KMS-11 (cell line): ENCODE measurements around the gene TRERF1.

Source experiments
- H2AFZ ChIP-seq: fragments of 200-600 bp; sonication (generic); 2 replicates; pipeline ENCODE4 v1.6.1; 2016; ENCODE audit warnings: antibody characterized with exemption, mixed run types, low read depth
- H3K27ac ChIP-seq: fragments of 200-600 bp; sonication (generic); 2 replicates; pipeline ENCODE4 v1.6.1; 2016; ENCODE audit warnings: mild to moderate bottlenecking, mixed run types
- H3K27me3 ChIP-seq: fragments of 200-600 bp; sonication (generic); 2 replicates; pipeline ENCODE4 v1.6.1; 2017; ENCODE audit warnings: mild to moderate bottlenecking, low read depth, mixed run types, moderate library complexity; ENCODE audit not compliant: insufficient read depth
- H3K36me3 ChIP-seq: fragments of 200-600 bp; sonication (generic); 2 replicates; pipeline ENCODE4 v1.6.1; 2017; ENCODE audit warnings: mild to moderate bottlenecking, mixed run types; ENCODE audit not compliant: insufficient read depth
- H3K4me1 ChIP-seq: fragments of 200-600 bp; sonication (generic); 2 replicates; pipeline ENCODE4 v1.6.1; 2016; ENCODE audit warnings: mild to moderate bottlenecking, low read depth, mixed run types; ENCODE audit not compliant: poor library complexity, severe bottlenecking
- H3K4me2 ChIP-seq: fragments of 200-600 bp; sonication (generic); 2 replicates; pipeline ENCODE4 v1.7.0; 2016; ENCODE audit warnings: mild to moderate bottlenecking, mixed run types
- H3K4me3 ChIP-seq: fragments of 200-600 bp; sonication (generic); IDR thresholded peaks from 2 replicates; pipeline ENCODE4 v1.6.1; 2017; ENCODE audit warnings: low read depth, low read length, mixed read lengths; ENCODE audit not compliant: insufficient read depth
- H3K79me2 ChIP-seq: fragments of 200-600 bp; sonication (generic); 2 replicates; pipeline ENCODE4 v1.6.1; 2016; ENCODE audit warnings: low read depth, mixed run types; ENCODE audit not compliant: insufficient read depth
- H3K9ac ChIP-seq: fragments of 200-600 bp; sonication (generic); 2 replicates; pipeline ENCODE4 v1.6.1; 2016; ENCODE audit warnings: mild to moderate bottlenecking, mixed run types
- H4K20me1 ChIP-seq: fragments of 200-600 bp; sonication (generic); 2 replicates; pipeline ENCODE4 v1.6.1; 2016; ENCODE audit warnings: mild to moderate bottlenecking, mixed run types; ENCODE audit not compliant: insufficient read depth
- TF ChIP-seq, protein P1 (sequence below): fragments of 200-600 bp; sonication (generic); conservative IDR thresholded peaks from 2 replicates; pipeline ENCODE4 v1.6.1; 2017; ENCODE audit warnings: low read depth, mild to moderate bottlenecking, antibody characterized with exemption, low read length, moderate library complexity, mixed read lengths

TRERF1 gene

DNA sequence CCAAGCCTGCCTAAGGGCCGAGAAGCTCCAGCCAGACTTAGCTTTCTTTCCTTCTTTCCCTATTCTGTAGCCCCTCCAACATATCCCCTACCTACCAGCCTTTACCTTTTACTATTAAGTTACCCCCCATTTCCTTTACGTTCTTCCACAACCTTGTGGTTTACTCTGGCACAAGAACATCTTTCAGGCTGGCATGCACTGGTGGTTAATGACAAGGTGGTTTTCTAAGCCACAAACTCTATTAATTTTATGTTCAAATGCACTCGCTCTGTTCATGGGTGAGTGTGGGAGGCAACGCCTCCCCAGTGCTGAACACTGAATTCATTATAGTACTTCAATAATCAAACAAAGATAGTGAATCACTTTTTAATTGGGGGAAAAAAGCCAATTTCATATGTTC, 64.4 kb downstream of the TRERF1 start:
- H2AFZ ChIP-seq = no peak overlapping the region
- no peak overlapping the region for H3K9ac ChIP-seq
- H3K36me3 ChIP-seq = no peaks in the 10 kb centered on the region
- H3K4me3 ChIP-seq = no peak overlapping the region
- H3K79me2 ChIP-seq = no peaks in the 10 kb centered on the region
- H3K4me1 ChIP-seq = peaks cover 26% of the 10 kb centered on the region
- no peaks in the 10 kb centered on the region for H3K27me3 ChIP-seq
- no peak overlapping the region for H3K27ac ChIP-seq
- no peaks in the 10 kb centered on the region for H4K20me1 ChIP-seq
- H3K4me2 ChIP-seq = peak overlapping the region; percentile 11; the same call in 1 of the 2 replicates
- TF ChIP-seq, protein P1, sequence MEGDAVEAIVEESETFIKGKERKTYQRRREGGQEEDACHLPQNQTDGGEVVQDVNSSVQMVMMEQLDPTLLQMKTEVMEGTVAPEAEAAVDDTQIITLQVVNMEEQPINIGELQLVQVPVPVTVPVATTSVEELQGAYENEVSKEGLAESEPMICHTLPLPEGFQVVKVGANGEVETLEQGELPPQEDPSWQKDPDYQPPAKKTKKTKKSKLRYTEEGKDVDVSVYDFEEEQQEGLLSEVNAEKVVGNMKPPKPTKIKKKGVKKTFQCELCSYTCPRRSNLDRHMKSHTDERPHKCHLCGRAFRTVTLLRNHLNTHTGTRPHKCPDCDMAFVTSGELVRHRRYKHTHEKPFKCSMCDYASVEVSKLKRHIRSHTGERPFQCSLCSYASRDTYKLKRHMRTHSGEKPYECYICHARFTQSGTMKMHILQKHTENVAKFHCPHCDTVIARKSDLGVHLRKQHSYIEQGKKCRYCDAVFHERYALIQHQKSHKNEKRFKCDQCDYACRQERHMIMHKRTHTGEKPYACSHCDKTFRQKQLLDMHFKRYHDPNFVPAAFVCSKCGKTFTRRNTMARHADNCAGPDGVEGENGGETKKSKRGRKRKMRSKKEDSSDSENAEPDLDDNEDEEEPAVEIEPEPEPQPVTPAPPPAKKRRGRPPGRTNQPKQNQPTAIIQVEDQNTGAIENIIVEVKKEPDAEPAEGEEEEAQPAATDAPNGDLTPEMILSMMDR = no peak

DNA sequence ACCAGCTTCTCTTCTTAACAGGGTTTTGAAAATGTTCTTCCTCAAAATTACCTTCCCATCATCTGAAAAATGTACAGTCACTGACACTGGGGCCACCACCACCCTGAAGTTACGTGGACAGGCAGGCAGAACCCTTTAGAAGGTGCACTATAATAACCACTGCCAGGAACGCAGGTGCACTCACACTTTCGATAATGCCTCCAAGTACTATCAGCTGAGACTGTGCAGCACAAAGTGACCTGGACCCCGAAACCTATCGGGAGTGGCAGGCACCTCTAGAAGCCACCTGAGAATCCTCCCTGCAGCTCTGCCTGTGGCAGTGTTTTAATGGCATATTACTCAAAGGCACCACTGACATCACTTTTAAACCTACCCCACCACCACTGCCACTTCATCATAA, 66.4 kb downstream of the TRERF1 start:
- TF ChIP-seq, protein P1 = no peak
- H3K4me1 ChIP-seq = peaks cover 26% of the 10 kb centered on the region
- H3K4me2 ChIP-seq = no peak overlapping the region
- no peaks in the 10 kb centered on the region for H4K20me1 ChIP-seq
- no peak overlapping the region for H3K27ac ChIP-seq
- H2AFZ ChIP-seq = no peak overlapping the region
- no peak overlapping the region for H3K9ac ChIP-seq
- H3K27me3 ChIP-seq = no peaks in the 10 kb centered on the region
- no peak overlapping the region for H3K4me3 ChIP-seq
- H3K79me2 ChIP-seq = no peaks in the 10 kb centered on the region
- no peaks in the 10 kb centered on the region for H3K36me3 ChIP-seq

GRCh38 chr6:42383421-42384205, 68.1 kb downstream of the TRERF1 start:
- no peak overlapping the region for H2AFZ ChIP-seq
- H3K9ac ChIP-seq = no peak overlapping the region
- H4K20me1 ChIP-seq = no peaks in the 10 kb centered on the region
- H3K27me3 ChIP-seq = no peaks in the 10 kb centered on the region
- no peak overlapping the region for H3K4me2 ChIP-seq
- H3K36me3 ChIP-seq = no peaks in the 10 kb centered on the region
- H3K27ac ChIP-seq = no peak overlapping the region
- H3K4me1 ChIP-seq = peaks cover 24% of the 10 kb centered on the region
- no peak overlapping the region for H3K4me3 ChIP-seq
- no peaks in the 10 kb centered on the region for H3K79me2 ChIP-seq
- TF ChIP-seq, protein P1 = no peak

- Histone ChIP-seq H3K9ac (no peak overlapping the region), H3K79me2 (no peaks in the 10 kb centered on the region), H3K4me2 (no peak overlapping the region), H3K27ac (no peak overlapping the region), H3K27me3 (no peaks in the 10 kb centered on the region), H3K4me3 (no peak overlapping the region), H3K4me1 (peaks cover 6% of the 10 kb centered on the region), H2AFZ (no peak overlapping the region), H3K36me3 (no peaks in the 10 kb centered on the region), H4K20me1 (no peaks in the 10 kb centered on the region)
- TF ChIP-seq, protein P1 = no peak
Observed at GRCh38 chr6:42381850-42382249, 69.9 kb downstream of the TRERF1 start.
